HK-2 (cell line): ENCODE results near the gene HEMK1.

ENCODE experiments used
- DNase-seq: peaks from one replicate; pipeline ENCODE4 v3.0.0-alpha.2; 2018; ENCODE audit not compliant: unreplicated experiment

HEMK1 gene

DNA sequence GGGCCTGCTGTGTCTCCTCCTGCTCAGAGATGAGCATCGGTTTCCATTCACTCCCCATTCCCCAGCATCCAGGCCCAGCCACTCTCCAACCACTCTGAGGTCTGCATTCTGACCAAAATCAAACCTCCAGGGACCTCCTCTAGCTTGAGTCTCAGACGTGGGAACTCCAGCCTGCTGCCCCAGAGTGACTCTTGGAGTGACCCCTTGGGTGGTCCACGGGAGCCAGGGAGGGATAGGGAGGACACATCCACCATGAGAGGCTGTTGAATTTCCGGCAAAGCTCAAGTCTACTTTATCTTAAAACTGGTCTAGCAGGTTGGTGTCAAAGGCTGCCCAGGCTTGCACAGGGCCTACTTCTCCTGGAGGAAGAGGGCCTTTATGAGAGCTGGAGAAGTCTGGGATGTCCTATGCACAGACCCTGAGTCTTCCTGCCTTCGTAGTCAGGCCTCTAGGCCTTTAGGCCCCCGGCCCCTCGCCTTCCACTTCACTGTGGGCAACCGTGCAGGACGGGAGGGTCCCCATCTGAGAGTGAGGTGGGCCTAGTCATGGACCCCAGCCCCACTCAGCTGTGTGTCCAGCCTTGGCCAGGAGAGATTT is 33.4 kb downstream of the HEMK1 start:
- DNase-seq: no peak

DNA sequence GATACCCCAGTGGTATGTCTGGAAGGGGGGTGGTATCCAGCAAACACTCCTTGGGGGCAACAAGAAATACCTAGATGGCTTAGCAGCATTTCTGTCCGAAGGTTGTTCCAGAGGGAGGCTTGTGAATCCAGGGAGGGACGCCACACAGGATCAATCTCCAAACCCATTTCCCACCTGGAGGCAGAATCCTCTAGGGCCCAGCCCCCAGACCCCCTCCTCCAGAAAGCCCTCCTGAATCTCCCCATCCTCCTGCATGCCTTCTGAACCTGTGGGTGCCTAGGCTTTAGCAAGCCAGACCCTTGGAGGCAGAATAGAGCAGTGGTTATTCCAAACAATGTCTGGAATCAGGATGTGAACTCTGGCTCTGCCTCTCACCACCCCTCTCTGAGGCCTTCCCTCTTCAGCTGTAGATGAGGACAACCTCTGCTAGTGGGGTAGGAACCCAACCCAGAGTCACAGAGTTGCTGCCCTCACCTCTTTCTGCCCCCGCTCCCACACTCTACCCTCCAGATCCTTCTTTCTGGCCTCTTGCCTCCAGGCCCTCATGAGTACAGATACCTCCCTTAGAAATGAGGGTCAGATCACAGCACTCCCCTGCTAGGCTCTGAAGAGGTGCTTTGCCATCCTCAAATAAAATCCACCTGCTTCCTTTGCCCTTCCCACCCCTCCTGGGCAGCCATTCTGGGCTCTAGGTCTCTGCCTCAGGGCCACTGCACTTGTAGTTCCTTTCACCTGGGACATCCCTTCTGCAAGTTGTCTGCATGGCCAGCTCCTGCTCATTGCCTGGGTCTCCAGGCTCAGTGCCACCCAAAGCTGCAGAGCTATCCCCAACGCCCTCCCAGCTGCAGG is 34.2 kb downstream of the HEMK1 start:
- no peak for DNase-seq

DNA sequence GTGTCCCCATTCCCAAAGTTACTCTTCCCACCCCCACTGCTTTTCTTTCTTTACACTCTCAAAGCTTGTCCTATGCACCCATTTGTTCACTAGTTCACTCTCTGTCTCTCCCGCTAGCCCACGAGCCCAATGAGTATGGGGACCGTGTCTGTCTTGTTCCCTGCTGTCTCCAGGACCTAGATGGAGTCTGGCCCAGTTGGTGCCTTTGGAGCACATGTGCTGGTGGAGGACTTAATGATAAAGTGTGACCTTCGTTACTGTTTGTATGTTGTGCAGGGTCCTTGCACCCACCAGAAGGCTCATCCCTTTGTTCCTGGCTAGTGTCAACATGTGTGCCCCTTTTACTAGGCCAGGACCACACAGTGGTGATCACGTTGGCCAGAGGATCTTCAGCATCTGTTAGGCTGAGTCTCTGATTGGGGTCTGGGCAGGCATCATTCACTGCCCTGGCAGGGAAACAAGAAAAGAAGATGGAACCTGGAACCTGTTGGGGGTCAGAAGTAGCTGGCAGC is 34.8 kb downstream of the HEMK1 start:
- DNase-seq: no peak

DNA sequence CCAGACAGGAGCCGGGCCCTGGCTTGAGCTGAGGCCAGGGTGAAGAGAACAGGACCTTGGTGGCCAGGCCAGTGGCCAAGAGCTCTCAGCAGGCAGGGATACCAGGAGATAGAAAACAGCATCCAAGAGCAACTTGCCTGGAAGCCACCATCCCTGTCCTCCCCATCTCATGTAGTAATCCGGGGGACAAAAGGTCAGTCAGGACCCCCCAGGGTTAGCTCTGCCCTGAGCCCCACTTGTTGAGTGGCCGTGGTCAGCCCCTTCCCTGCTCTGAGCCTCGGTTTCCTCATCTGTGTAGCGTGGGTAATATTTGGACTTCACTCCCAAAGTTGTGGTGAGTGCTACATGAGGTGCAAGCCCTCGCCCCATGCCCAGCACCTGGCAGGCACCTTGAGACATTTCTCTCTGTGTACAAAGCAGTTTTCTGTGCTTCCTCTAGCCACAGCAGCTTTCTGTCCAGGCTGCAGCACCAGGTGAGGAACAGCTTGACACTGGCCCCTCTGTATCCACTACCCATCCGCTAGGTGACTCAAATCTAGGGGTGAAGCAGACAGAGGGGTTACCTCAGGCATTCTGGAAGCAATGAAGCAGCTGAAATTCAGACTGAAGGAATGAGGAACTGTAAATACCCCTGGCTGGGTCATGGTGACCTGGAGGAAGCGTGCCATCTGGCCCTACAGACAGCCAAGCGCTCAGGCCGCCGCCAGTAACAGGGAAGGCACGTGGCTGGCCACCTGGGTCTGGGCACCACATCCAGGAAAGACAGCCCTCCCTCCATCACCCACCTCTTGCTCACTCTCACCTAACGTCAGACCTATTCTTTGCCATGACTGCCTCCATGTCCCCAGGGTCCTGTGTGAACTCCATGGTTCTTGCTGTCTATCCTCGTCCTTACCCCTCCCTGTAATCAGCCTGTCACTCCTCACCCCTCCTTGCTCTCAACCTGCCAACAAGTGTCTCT is 35.6 kb downstream of the HEMK1 start:
- DNase-seq: no peak

DNA sequence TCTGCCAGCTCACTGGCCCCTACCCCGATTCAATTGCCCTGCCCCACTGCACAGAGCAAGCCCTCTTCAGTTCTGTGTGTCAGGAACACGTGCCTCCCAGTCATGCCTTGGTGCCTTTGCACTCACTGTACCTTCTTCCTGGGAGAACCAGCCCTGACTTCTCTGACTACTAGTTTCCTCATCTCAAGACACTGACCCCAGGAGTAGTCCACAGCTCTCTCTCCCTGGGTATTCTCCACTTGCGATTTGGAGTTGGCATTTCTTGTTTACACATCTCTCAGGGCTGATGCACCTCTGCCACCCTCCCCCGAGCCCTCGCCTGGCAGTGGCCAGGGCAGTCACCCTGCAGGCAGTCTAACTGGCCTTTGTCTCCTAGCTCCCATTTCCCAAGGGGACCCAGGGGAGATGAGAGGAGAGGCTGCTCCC is 36.6 kb downstream of the HEMK1 start:
- no peak for DNase-seq

DNA sequence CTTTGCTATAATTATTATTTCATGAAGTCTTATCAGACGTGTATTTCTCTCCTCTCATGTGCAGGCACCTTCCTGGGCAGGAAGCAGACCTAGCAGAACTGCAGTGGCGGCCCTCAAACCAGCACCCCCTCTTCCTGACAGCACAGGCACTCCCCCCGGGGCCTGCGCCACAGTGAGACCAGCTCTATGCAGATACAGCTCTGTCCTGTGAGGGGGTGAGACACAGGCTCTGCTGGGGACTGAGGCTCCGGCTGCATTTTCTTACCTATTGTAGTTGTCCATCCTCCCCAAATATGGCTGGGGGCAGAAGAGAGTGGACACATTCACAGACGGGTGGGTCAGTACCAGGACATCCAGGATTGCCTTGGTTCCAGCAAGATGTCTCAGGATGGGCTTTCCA is 37.3 kb downstream of the HEMK1 start:
- DNase-seq: no peak

DNA sequence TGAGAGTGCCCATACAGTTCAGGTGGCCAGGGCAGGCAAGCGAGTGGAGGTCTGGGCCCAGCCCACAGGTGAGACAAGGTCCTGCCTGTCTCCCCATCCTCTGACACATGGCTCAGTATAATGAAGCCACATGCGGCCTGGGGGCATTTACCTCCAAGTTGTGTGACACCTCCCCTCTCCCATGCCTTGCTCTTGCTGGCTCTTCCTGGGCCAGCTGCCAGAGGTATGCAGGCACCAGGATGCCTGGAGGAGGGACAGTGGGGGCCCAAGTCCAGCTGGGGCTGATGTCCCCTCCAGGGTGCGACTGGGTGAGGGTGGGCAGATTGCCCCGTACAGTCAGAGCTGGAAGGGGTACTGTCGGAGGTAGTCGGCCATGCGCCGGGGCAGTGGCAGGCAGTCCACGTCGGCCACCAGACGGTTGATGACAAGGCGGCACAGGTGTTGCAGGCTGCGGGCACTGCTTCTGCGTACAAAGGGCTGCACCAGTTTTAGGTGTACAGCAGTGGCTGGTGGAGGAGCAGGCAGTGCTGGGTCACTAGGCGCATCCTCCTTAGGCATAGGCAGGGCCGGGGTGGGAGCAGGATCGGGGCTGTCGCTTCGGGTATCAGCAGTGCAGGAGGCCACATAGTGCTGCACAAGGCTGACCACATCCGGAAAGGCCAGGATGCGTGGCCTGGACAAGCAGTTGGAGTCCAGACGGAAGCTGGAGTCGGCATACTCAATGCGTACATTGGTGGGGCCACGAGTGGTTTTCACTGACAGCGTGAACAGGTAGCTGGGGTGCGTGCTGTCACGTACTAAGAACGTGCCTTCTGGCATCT is 38.2 kb downstream of the HEMK1 start:
- no peak for DNase-seq

DNA sequence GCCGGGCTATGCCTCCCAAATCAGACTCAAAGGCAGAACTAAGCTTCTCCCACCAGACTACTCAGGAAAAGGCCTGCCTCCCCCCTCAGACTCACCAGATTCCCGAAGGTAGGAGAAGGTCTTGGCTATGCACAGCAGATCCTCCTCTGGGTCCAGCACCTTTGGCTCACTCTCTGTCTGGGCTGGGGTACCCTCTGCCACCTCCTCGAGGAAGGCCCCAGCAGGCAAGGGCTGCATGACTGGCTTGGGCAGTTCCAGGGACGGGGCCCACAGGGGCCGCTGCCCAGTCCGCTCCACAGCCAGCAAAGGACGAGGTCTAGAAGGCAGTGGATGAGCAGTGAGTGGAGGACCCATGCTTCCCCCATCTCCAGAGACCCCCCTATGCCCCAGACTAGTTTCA is 39.0 kb downstream of the HEMK1 start:
- no peak for DNase-seq

DNA sequence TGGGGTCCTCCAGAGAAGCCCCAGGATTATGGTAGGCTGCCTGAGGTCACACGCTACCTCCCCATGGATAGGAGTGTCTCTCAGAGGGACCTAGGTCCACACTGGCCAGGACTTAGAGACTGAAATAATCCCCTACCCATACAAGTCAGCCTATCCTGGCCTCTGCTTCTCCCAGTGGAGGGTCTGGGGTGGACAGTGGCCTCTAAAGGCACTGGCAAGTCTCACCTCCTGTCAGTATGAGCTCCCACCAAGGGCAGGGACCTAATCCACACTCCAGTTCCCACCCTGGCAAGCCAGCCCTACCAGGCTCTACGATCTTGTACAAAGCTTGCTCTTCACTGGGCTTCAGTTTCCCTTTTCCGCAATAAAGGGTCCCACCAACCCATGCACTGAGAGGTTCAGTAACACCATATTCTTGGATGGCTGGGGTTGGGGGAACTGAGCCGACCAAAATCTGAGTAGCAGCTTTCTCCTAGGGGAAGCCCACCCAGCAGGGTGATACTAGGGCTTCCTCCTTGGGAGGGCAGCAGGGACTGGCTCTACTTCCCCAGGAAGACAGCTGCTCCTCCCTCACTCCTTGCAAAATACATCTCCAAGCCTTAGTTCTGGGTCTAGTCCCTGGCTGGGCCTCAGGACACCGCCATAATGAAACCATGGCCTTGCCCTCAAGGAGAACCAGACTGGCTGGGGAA is 39.9 kb downstream of the HEMK1 start:
- DNase-seq: no peak

DNA sequence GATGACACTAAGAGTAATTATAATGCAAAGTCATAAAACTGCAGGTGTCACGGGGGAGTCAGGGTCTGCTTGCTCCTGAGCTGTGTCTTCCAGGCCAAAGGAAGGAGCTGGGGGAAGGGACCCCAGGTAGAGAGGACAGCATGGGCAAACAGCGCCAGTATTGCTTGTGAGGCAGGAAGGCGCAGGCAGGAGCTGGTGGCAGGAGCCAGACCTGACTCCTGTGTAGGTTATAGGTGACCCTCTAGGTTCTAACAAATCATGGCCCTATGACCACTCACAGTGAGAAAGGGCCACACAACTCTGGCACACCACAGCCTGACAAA is 40.4 kb downstream of the HEMK1 start:
- DNase-seq: no peak

DNA sequence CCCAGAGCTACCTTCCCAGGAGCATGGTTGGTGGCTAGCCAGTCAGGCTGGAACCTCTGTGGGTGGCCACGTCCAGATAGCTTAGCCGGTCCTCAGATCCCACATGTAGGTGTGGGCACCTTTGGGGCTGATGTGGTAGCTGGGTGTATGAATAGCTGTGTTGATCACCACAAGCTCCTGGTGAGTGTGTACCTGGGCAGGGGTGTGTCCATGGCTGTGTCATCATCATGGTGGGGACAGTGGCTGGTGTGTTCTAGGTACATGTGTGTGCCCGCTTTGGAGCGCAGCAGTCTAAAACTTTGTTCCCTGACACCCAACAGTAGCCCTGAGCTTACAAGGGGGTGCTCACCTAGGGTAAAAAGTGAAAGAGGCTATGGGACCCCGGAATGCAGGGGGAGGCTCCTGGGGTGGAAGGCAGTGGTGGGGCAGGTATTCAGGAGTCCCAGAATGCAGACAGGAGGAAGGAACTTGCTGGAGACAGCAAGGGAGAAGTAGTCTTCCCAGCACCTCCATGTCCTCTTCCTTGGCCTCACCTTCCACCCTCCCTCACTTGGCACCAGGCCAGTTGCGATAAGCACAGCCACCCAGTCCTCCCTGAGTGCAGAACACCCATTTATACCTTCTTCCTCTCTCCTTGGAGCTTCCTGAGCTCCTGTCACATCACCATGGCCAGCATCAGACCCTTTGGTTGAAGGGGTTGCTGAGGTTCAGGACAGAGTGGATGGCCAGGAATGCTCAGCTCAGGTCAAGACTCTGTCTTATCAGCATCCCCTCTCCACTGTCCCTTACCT is 41.1 kb downstream of the HEMK1 start:
- DNase-seq: no peak

DNA sequence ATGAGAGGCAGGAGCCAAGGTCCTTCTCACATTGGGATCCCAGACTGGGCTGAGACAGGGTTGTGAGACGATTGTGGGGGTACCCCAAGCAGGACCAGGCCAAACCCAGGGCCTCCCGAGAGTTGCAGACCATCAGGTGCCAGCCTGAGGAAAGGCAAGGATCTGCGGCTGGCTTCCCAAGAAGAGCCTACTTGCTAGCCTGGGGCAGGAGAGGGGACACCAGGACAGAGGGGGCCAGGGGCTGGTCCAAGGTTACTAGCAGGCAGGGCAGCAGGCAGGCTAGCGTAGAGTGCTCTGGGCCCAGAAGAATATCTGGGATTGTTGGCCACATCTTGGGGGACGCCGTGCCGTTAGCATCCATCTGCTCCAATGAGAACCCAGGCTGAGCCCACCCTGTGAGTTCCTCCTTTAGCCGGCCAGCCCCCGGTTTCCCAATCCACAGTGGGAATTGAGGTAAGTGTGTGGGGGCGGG is 41.7 kb downstream of the HEMK1 start:
- DNase-seq: no peak

DNA sequence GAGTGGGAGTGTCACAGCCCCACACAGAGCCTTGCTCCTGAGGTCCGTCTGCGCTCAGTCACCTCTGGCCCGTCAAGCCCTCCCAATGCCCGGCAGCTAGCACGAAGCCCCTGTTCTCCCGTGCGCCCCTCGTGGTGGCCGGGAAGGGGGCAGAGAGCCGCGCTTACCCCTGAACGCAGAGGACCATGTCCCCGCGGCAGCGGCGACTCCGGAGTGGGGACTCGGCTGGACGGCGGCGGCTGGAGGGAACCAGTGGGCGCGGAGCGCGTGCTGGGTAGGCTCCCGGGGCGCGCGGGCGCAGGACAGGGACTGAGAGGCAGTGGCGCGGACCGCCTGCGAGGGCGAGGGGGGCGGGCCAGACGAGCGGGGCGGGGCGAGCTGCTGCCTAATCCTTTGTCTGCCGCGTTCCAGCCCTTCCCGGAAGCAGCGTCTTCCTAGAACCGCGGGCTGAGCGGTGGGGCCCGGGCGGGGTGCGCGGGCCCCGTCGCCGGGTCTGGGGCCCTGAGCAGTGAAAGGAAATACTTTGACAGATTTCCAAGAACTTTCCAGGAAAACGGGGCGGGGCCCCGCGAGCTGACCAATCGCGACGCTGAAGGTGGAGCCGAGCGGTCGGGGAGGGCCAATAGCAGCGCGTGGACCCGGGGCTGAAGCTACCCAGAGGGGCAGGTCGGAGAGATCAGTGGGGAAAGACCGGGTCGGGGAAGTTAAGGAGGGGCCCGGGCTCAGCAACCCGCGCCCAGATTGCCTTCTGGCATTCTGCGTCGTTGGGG is 42.3 kb downstream of the HEMK1 start, which contains the start of gene CISH:
Gene CISH (minus strand): TSS at position 311 of the 770 bp plus-strand sequence. CDS start 124 bp downstream, at position 187.
- DNase-seq: peak; percentile 94

DNA sequence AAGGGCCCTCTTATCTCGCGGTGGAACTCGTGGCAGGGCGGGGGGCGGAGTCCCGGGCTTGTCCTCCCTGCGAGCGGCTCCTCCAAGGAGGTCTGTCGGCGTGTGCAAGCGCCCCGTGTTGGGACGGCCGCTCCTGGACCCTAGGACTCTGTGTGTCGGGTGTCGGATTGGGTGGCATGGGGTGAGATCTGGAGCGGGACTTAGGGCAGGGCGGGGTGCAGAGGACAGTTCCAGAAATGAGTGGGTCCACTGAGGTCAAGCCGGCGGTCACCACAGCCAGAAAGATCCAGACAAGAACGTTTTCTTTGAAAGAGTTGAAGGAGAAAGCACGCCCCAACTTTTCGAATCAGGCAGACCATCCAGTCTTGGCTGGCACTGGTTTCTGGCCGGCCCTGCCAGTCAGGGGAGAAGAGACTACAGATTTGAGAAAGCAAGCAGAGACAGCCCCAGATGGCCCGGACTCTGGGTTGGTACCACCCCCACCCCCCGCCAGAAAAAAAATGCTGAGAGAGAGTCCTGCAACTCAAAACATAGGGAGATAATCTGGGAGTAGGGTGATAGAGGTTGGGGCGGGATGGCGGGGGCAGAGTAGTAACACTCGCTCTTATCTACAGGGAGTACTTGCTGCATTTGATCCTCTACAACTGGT is 43.0 kb downstream of the HEMK1 start:
- no peak for DNase-seq

DNA sequence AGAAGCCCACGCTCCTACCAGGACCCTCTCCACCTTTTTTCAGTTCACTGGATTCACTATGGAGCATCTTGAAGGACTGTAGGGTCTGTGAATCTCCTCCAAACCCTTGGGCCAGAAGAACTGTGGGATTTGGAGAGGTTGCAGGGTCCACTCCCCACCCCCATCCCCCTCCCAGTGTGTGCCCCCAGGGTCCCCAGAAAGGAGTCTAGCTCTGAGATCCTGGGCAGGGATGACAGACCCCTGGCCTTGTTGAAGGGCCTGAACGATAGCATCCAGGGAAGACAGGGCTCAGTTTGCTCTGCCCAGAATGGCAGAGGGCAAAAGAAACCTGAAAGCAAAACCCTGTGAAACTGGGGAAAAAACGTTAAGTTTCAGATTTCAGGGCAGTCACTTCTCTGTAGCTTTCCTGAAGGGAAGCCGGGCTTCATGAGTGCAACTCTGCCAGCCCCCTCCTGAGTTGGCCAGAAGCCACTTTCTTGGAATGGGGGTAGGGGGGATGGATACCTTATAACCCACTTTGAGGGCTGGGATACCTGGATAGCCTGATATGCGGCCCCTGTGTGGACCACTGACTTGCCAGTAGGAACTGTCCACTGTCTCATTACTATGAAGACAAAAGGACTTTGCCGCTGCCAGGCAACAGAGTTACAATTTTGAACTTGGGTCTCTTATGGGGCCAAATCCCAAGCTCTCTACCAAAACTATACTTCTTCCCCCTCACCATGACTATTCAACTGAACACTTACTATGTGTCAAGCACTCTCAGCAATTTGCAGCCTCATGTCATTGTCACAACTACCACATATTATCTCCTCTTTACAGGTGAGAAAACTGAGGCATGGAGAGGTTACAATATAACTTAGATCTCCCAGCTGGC is 43.9 kb downstream of the HEMK1 start:
- DNase-seq: no peak

DNA sequence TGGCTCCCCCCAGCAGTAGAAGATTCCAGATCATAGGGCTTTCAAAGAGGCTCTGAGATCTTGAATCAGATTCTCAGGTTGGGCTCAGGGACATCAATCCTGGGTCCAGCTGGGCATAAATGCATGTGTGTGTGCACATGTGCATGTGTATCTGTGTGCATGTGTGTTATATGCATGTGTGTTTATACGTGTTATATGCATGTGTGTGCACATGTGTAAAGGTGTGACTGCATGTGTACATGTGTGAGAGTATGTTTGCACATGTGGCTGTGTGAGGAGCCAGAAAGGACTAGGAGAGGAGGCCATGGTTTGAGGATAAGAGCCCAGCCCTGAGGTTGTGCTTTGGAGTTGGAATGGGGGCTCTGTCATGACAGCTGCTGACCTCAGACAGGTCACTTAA is 45.9 kb downstream of the HEMK1 start:
- no peak for DNase-seq

DNA sequence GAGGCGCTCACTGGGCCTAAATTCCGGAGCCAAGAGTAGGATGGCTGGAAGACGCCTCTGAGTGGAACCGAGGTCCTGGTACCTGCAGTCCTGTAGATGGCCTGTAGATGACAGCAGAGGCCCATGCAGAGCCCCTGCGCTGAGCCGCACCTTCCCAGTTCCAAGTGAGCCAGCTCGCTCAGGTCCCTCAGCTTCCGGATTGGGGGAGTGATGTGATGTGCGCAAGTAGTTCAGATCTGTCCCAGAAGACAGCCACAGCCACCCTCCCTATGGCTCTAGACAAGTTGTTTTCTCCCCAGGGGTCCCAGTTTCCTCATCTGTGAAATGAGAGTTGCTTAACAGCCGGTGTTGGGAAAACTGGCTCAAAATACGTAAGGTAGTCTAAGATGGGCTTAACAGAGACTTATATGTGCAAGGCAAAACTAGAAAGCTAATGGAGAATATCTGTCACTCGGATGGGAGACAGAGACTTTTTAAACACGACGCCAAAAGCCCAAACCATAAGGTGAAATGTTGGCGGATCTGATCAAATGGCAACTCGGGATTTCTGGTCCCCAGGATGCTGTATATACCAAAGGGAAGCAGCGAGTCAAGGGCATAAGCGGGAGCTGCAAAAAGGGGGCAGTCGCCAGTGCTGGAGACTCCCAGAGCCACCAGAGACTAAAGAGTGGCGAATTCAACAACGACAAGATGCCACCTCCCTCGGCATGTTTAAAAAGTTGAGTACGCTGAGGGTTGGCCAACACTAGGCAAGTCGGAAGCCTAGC is 46.9 kb downstream of the HEMK1 start:
- DNase-seq: peak; percentile 77
